ENCODE results near the gene VSIR. TPM values are rescaled to one million over a fixed set of nuclear protein-coding genes. Genes with fewer than 3 reads are reported as not detected.

Gene VSIR
- total RNA-seq, 1 experiment from 2014 or later, result 18.5 TPM

DNA sequence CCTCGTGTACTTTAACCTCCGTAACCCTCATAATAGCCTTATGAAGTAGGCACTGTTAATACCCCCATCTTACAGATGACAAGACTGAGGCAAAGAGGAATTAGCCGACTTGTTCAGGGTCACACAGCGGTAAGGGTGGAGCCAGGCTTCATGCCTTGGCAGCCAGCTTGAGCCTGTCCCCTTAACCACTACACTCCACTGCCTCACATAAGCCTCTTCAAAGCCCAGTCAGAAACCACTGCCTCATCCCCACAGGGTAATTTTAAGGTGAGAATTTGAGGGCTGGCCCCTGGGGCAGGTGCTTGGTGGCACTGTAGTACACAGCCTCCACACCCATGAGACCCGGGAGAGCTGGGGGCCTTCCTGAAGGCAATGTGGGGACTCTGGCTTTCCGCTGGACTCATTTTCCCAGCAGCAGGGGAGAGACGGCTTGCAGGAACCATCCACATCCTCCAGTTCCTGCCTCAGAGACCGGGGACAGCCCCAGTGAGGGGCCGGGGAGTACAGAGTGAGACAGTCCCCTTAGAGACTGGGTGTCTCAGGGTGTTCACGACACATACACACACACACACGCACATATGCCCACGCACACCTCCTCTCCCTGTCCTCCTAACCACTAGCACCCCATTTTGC is 46.1 kb downstream of the VSIR start:
- intact Hi-C loops (cut with micrococcal nuclease), result no loop called here
- Histone ChIP-seq H2AFZ (ENCODE audit: low read depth, low read length, poor library complexity, severe bottlenecking) (no peak overlapping the region), H3K79me2 (ENCODE audit: insufficient read depth, low read length) (no peaks in the 10 kb centered on the region), H3K9me2 (ENCODE audit: insufficient read depth) (no peaks in the 10 kb centered on the region), H3K9ac (ENCODE audit: low read length) (no peak overlapping the region), H3K27me3 (ENCODE audit: insufficient read depth, low read length) (no peaks in the 10 kb centered on the region), H3K4me3 (replicated peaks in 1 of 2; ENCODE audit: low read depth in 1 of 2, low read length in 2 of 2) (no peak overlapping the region), H4K20me1 (ENCODE audit: insufficient read depth) (no peaks in the 10 kb centered on the region), H3K9me3 (ENCODE audit: control insufficient read depth in 1 of 2, insufficient read depth in 1 of 2, low read depth in 1 of 2, low read length in 2 of 2) (no peaks in the 10 kb centered on the region), H3K4me1 (ENCODE audit: control insufficient read depth in 1 of 2, insufficient read depth in 2 of 2, low read length in 2 of 2) (peaks cover 6 to 33% of the 10 kb centered on the region in 2 experiments; a peak in 3 of 4 replicates), H3K36me3 (ENCODE audit: control insufficient read depth in 1 of 2, insufficient read depth in 2 of 2, low read length in 2 of 2) (no peaks in the 10 kb centered on the region), H3K27ac (ENCODE audit: low read depth, low read length) (no peak overlapping the region), H3K4me2 (ENCODE audit: low read length) (peak overlapping the region; percentile 1; the same call in 1 of the 2 replicates)
- POLR2A ChIA-PET, result no interaction called here
- DNase-seq (ENCODE audit: low read depth, low spot score) (no peak), ATAC-seq (no peak)
- no TSS peak for BruUV-seq (replicated peaks)
- CTCF ChIA-PET, result interaction anchor here (1.7 kb wide), 1 partner anchor 31 kb away, joined by 4 read pairs; no protein-coding TSS in a partner anchor
- TF ChIP-seq EZH2phosphoT487 (IDR thresholded peaks at IDR 0.05; ENCODE audit: borderline replicate concordance) (no peak), SIN3A (IDR thresholded peaks at IDR 0.05; ENCODE audit: low read depth) (no peak), CEBPB (IDR thresholded peaks at IDR 0.05; ENCODE audit: low read depth) (no peak), YY1 (IDR thresholded peaks at IDR 0.05; ENCODE audit: extremely low read depth, insufficient replicate concordance, low read depth, low read length) (no peak), SRF (IDR thresholded peaks at IDR 0.05; ENCODE audit: low read depth) (no peak), ZFX (IDR thresholded peaks at IDR 0.05) (no peak), POLR2A (IDR thresholded peaks at IDR 0.05; ENCODE audit: borderline replicate concordance, extremely low read depth, insufficient read depth, insufficient read length) (no peak), EGR1 (IDR thresholded peaks at IDR 0.05; ENCODE audit: low read depth) (no peak), EZH2 (IDR thresholded peaks at IDR 0.05) (no peak), RAD21 (IDR thresholded peaks at IDR 0.05; ENCODE audit: low read depth) (no peak), TCF7L2 (IDR thresholded peaks at IDR 0.05; ENCODE audit: borderline replicate concordance, extremely low read depth, insufficient read depth, insufficient read length) (no peak), FOSL1 (IDR thresholded peaks at IDR 0.05; ENCODE audit: low read depth) (no peak), ZNF274 (IDR thresholded peaks at IDR 0.05; ENCODE audit: low read depth, low read length) (no peak)
- TF ChIP-seq, protein P1, sequence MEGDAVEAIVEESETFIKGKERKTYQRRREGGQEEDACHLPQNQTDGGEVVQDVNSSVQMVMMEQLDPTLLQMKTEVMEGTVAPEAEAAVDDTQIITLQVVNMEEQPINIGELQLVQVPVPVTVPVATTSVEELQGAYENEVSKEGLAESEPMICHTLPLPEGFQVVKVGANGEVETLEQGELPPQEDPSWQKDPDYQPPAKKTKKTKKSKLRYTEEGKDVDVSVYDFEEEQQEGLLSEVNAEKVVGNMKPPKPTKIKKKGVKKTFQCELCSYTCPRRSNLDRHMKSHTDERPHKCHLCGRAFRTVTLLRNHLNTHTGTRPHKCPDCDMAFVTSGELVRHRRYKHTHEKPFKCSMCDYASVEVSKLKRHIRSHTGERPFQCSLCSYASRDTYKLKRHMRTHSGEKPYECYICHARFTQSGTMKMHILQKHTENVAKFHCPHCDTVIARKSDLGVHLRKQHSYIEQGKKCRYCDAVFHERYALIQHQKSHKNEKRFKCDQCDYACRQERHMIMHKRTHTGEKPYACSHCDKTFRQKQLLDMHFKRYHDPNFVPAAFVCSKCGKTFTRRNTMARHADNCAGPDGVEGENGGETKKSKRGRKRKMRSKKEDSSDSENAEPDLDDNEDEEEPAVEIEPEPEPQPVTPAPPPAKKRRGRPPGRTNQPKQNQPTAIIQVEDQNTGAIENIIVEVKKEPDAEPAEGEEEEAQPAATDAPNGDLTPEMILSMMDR (IDR thresholded peaks at IDR 0.05 in 2 of 3, conservative IDR thresholded peaks at IDR 0.05 in 1 of 3; ENCODE audit: borderline replicate concordance in 1 of 3, insufficient read depth in 1 of 3, low read depth in 2 of 3, low read length in 2 of 3), result no peak
- TF ChIP-seq, protein P2, sequence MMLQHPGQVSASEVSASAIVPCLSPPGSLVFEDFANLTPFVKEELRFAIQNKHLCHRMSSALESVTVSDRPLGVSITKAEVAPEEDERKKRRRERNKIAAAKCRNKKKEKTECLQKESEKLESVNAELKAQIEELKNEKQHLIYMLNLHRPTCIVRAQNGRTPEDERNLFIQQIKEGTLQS (IDR thresholded peaks at IDR 0.05), result no peak
- TF ChIP-seq, protein P3, sequence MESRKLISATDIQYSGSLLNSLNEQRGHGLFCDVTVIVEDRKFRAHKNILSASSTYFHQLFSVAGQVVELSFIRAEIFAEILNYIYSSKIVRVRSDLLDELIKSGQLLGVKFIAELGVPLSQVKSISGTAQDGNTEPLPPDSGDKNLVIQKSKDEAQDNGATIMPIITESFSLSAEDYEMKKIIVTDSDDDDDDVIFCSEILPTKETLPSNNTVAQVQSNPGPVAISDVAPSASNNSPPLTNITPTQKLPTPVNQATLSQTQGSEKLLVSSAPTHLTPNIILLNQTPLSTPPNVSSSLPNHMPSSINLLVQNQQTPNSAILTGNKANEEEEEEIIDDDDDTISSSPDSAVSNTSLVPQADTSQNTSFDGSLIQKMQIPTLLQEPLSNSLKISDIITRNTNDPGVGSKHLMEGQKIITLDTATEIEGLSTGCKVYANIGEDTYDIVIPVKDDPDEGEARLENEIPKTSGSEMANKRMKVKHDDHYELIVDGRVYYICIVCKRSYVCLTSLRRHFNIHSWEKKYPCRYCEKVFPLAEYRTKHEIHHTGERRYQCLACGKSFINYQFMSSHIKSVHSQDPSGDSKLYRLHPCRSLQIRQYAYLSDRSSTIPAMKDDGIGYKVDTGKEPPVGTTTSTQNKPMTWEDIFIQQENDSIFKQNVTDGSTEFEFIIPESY (IDR thresholded peaks at IDR 0.05; ENCODE audit: extremely low read depth, insufficient replicate concordance, low read length), result no peak
- TF ChIP-seq, protein P4, sequence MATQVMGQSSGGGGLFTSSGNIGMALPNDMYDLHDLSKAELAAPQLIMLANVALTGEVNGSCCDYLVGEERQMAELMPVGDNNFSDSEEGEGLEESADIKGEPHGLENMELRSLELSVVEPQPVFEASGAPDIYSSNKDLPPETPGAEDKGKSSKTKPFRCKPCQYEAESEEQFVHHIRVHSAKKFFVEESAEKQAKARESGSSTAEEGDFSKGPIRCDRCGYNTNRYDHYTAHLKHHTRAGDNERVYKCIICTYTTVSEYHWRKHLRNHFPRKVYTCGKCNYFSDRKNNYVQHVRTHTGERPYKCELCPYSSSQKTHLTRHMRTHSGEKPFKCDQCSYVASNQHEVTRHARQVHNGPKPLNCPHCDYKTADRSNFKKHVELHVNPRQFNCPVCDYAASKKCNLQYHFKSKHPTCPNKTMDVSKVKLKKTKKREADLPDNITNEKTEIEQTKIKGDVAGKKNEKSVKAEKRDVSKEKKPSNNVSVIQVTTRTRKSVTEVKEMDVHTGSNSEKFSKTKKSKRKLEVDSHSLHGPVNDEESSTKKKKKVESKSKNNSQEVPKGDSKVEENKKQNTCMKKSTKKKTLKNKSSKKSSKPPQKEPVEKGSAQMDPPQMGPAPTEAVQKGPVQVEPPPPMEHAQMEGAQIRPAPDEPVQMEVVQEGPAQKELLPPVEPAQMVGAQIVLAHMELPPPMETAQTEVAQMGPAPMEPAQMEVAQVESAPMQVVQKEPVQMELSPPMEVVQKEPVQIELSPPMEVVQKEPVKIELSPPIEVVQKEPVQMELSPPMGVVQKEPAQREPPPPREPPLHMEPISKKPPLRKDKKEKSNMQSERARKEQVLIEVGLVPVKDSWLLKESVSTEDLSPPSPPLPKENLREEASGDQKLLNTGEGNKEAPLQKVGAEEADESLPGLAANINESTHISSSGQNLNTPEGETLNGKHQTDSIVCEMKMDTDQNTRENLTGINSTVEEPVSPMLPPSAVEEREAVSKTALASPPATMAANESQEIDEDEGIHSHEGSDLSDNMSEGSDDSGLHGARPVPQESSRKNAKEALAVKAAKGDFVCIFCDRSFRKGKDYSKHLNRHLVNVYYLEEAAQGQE (IDR thresholded peaks at IDR 0.05; ENCODE audit: low read depth), result no peak
- RAD21 ChIA-PET (ENCODE audit: low non-redundant PET in 1 of 2, low total read pairs in 2 of 2, uncharacterized antibody in 2 of 2, unreplicated experiment in 2 of 2), result no interaction called here

All from HCT116 (cell line).